Measurements from ENCODE around the gene ZFPL1.

Gene ZFPL1

DNA sequence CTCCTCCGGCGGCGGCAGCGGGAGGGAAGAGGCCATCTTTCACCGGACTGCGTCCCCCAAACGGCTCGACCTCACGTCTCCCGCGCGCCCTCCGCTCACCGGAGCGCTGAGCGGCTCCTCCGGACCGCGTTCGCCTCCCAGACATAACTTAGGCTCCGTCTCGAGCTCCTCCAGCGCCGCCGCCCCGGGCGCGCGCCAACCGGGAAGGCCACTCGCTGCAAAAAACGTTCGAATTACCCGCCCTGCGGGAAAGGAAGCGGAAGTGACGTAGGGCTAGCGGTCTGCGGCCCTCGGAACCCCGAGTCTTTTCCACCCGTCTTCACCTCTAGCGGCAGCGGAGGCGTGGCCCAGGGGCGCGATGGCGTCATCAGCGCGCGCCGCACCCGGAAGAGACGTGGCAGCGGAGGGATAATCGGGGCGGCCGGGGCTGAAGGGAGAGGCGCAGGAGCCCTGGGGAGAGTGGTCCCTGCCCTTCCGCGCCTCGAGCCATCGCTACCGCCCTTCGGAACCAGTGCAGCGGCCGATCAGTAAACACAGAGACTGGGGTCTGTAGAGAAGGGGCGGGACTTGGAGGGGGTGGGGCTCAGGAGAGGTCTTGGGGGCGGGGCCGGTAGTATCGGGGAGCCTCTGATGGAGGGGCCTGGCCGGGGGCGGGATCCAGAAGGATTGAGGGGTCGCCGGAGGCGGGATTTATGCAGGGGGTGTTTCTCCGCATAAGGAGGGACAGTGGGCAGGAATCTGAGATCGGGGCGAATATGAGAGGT is at the start of gene ZFPL1, which contains the start of gene CDCA5:
ZFPL1 (plus strand) TSS at position 389 of the 764 bp plus-strand sequence. CDS start 477 bp downstream, outside the sequence.
CDCA5 (minus strand) TSS at position 207 of the 764 bp plus-strand sequence; CDS start at position 145, 62 bp downstream.
- DNase-seq (ENCODE audit: low spot score): peak; percentile 99

DNA sequence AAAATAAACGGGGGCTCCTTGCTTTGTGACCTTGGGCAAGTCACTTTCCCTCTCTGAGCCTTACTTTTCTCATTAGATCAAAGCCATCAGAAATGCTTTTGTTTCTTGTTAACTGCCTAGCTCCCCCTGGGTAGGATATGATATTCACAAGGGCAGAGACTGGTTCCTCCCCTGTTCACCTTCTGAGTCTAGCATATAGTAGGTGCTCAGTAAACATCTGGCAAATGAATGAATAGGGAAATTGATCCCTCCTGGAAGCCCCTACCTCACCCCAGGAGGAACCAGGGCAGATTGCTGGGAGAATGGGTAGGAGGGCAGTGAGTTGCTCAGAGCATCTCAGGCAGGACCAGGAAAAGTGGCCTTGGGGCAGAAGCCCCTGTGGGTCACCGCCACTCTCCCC is 49.6 kb upstream of the ZFPL1 start:
- no peak for DNase-seq (ENCODE audit: low spot score)

DNA sequence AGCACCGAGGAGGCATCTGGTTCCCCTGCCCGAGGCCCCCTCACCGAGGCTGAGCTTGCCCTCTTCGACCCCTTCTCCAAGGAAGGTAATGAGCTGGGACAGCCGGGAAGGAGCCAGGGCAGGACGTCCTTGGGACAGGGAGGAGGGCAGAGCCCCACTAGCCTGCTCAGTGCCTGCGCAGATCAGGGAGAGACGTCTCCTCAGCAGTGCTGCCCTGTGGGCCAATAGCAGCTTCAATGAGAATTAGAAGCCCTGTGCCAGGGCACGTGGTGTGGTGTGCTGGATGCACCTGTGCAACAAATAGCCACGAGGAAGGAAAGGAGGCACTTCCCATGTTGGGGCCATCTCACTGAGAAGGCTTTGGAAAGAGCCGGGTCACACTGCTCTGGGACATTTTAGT is 48.4 kb upstream of the ZFPL1 start:
- DNase-seq (ENCODE audit: low spot score): no peak

DNA sequence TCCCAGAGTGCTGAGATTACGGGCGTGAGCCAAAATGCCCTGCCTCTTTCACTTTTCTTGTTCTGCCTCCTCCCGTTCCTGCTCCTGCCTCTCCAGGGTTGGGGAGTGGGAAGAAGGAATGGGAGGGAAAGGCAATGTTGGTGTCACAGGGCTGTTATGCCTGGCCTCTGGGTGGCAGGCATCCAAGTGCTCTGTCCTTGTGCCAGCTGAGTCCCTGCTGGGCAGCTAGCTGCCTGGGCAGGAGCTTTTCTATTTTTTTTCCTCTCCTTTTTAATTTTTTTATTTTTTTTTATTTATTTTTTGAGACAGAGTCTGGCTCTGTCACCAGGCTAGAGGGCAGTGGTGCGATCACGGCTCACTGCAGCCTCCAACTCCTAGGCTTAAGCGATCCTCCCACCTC is 47.1 kb upstream of the ZFPL1 start:
- no peak for DNase-seq (ENCODE audit: low spot score)

DNA sequence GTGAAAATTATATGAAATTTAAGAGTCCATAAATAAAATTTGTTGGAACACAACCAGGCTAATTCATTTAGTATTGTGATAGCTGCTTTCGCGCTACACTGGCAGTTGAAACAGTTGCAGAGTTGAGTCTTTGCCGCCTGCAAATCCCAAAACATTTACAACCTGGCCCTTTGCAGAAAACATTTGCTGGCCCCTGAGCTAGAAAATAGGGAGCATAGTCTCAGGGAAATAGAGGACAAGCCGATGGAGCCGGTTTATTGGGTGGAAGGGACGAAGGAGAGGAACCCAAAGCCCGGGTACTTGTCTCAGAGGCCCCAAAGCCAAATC is 43.5 kb upstream of the ZFPL1 start:
- DNase-seq (ENCODE audit: low spot score): no peak

DNA sequence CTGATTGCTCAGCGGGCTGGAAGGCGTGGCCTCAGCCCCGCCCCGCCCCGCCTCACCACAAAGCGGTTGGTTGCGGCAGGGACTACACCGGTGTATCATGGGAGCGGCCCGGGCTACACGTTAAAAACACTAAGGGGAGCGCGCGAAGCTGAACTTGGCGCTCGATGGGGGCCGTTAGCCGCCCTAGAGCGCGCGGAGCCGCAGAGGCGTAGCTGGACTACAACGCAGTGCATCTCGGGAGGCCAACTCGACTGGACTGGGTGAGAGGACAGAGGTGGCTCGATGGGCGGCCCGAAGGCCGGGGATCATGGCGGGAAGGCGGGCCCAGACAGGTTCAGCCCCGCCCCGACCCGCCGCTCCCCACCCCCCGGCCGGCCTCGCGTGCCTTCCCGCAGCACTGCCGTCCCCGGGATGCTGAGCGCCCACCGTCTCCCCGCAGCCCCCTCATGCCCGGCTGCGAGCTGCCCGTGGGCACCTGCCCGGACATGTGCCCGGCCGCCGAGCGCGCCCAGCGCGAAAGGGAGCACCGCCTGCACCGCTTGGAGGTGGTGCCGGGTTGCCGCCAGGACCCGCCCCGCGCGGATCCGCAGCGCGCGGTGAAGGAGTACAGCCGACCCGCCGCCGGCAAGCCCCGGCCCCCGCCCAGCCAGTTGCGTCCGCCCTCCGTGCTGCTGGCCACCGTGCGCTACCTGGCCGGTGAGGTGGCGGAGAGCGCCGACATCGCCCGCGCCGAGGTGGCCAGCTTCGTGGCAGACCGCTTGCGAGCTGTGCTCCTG is 43.0 kb upstream of the ZFPL1 start, which contains the start of gene SAC3D1:
SAC3D1 (plus strand) TSS at position 364 of the 776 bp plus-strand sequence; CDS start at position 447, 83 bp downstream.
- peak; percentile 95 for DNase-seq (ENCODE audit: low spot score)

DNA sequence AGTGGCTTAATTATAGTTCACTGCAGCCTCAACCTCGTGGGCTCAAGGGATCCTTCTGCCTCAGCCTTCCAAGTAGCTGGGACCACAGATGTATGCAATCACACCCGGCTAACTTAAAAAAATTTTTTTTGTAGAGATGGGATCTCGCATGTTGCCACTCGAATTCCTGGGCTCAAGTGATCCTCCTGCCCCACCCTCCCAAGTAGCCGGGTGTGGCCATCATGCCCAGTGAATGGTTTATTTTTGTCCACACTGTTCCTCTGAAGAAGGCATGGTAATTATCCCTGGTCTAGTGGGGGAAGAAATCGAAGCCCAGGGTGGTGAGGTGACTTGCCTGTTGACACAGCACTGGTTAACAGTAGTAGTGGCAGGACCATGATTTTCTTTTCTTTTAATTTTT is 41.1 kb upstream of the ZFPL1 start:
- DNase-seq (ENCODE audit: low spot score): no peak

DNA sequence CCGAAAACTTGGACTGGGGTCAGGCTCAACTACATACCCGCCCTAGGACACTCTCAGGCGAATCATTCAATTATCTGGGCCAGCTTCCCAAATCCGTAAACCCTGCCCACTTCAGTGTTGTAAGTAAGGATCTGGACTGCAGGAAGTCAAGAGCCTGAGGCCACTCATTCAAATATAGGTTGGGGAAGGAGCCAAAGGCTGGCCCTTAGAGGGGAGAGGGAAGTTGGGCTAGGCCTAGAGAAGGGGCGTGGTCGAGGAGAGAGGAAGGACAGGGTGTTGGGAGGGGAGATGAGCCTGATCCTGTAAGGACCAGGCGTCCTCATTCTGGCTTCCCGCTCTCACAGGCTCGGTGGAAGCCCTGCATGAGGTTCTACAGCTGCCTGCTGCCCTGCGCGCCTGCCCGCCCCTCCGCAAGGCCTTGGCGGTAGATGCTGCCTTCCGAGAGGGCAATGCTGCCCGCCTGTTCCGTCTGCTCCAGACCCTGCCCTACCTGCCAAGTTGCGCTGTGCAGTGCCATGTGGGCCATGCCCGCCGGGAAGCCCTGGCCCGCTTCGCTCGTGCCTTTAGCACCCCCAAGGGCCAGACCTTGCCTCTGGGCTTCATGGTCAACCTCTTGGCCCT is 40.0 kb upstream of the ZFPL1 start:
- peak; percentile 62 for DNase-seq (ENCODE audit: low spot score)

DNA sequence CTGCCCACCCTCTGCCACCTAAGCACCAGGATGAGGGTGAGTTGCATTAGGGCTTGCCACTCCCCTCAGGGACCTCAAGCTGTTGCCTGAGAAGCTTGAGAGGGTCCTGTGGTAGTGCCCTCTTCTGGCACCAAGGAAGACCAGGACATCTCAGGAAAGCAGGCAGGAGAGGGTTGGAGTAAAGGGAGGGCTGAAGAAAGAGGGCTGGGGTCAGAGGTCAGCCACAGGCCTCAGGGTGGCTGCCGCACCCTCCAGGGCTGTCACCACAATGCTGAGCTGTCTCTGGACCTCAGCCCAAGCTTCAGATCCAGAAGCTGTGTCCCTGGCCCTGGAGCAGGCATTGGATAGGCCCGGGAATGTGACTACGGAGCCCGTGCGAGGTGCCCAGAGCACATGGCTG is 39.0 kb upstream of the ZFPL1 start:
- DNase-seq (ENCODE audit: low spot score): no peak

DNA sequence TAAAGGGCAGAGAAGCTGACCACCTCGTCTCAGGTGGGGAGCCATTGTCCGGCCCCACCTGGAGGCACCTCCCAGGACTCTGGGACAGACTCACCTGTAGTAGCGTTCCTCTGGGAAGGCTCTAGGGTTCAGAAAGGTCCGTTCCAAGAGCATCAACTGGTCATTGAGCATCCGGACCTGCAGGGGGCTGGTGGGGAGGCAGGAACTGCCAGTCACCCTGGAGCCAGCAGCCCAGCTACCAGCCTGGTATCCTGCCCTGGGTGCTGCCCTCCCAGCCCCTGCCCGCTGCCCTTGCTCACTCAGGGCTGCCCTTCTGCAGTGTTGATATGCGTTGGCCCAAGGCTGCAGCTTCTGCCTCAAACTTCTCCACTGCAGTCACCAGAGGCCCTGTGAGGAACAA is 38.3 kb upstream of the ZFPL1 start:
- DNase-seq (ENCODE audit: low spot score): no peak

DNA sequence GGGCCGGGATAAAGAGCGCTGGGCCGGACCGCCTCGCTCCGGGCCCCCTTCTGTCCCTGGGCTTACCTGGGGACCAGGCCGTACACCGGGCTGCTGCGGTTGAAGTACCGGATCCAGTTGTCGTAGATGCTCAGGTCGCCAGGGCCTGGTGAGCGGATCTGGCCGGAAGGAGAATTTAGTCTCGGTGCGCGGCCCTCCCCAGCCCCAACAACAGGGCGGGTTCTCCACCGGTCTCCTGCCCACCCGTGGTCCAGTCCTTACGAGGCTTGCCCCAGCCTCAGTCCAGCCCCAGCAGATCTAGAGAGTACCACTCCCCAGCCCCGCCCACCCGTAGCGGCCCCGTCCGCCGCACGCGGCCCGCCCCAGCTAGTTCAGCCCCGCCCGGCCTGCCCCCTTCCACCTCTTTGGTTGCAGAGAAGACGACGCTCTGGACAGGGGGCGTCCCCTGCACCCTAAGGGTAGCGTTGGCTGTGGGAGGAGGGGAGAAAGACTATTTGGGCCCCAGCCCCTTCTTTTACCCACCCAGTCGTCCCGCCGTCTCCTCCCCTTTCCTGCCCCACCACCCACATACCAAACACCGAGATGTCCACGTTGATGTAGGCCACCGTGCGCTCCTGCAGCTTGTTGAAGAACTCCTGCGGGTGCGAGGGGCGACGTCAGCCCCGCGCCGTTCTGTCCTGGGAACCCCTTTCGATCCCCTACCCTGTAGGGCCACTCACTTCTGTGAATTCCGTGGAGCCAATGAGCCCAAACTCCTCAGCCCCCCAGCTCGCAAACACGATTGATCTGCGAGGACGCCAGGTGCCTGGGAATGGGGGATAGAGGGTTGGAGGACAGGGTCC is 36.2 kb upstream of the ZFPL1 start:
- DNase-seq (ENCODE audit: low spot score): peak; percentile 54

DNA sequence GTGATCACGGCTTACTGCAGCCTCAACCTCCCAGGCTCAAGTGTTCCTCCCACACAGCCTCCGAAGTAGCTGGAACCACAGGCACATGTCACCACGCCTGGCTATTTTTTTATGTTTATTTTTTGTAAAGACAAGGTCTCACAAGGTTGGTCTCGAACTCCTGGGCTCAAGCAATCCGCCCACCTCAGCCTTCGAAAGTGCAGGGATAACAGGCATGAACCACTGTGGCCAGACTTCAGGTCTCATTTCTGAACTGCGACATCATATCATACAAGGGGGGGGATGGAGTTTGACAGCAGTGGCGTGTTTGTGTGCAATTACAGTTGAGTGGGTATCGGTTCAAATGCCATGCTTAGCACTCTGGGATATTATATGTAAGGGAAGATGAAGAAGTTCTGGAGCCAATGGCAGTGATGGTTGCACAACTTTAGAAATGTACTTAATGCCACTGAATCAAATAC is 32.6 kb upstream of the ZFPL1 start:
- DNase-seq (ENCODE audit: low spot score): no peak

DNA sequence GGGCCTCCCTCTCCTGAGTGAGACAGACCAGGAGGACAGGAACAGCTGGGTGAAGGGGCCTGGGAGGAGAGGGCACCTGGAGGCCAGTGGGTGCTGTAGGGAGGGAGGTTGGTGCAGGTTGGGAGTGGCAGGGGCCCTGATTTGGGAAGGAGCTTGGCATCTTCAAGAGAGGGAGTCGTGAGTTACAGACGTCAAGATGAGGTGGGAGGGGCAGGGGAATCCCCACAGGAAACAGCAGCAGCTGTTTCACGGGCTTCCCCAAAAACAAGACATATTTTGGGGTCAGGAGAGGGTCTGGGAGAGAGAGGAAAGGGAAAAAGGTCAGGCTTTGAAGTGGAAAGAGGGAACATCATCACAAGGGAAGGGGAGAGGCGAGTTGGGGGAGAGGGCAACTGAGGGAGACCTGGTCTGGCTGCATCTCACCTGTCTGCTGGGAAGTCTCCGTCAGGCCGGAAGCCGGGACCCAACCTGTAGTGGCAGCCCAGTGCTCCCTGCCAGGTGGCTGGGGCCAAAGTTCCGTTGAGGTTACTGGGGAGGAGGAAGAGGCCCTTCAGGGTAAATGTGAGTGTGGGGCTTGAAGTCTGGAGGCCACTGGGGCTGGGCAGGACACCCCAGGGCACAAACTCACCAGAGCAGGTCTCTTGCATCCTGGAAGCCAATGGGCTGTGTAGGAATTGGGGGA is 30.1 kb upstream of the ZFPL1 start:
- no peak for DNase-seq (ENCODE audit: low spot score)

DNA sequence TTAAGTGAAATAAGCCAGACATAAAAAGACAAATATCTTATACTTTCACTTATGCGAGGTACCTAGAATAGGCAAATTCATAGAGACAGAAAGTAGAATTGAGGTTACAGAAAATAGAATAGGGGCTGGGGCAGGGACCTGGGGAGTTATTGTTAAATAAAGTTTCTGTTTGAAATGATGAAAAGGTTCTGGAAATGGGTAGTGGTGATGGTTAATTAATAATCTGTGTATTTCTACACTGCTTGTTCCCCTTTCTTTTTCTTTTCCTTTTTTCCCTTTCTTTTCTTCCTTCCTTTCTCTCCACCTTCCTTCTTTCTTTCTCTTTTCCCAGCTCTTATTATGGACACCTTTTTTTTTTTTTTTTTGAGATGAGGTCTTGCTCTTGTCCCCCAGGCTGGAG is 28.5 kb upstream of the ZFPL1 start:
- DNase-seq (ENCODE audit: low spot score): no peak

DNA sequence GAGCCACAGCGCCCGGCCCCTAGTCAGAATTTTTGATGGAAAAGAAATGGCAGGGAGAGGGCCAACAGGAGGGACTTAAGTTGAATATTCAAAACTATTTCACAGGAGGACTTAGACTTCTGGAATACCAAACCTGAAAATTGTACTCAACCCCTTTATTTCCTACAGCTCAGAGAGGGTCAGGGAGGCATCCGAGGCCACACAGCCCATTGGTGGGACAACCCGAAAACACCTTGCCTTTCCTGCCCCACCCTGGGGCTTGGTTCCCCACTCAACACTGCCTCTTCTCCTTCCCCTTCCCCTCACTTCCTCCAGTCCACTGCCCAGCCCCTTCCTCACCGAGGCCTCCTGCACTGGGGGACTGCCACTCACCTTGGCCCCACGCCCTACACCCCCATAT is 27.0 kb upstream of the ZFPL1 start:
- DNase-seq (ENCODE audit: low spot score): no peak

DNA sequence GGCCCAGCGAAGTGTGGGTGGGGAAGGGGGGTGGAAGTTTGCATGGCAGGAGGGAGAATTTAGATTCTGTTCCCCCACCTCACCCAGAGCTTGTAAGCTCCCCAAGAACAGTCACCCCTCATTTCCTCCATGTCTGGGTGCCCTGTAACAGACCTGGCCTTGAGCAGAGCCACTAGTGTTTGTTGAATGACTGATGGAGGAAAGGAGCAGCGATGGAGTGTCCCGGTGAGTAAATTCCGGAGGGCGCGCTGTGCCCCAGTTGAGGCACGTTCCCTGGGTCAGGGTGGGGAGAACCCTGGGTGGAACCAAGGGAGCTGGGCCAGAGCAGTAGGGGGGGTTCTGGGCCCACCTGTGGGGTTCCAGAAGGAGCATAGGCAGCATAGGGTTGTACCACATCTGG is 26.5 kb upstream of the ZFPL1 start:
- DNase-seq (ENCODE audit: low spot score): no peak

DNA sequence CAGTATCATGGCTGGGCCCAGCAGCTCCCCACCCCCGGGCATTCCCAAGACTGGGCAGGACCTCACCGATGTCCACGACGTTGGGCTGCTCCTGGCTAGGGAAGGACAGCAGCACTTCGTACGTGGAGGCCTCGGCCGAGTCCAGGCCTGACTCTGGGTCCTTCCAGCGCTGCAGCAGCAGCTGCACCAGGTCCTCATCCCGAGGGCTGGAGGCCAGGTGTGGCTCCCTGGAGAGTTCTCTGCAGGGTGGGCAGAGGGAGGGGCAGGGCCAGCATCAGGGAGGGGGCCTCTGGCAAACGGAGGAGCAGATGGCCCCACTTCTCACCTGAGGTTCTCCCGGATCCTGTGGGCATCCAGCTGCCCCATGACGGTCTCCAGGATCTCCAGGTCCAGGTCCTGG is 26.0 kb upstream of the ZFPL1 start:
- DNase-seq (ENCODE audit: low spot score): no peak

DNA sequence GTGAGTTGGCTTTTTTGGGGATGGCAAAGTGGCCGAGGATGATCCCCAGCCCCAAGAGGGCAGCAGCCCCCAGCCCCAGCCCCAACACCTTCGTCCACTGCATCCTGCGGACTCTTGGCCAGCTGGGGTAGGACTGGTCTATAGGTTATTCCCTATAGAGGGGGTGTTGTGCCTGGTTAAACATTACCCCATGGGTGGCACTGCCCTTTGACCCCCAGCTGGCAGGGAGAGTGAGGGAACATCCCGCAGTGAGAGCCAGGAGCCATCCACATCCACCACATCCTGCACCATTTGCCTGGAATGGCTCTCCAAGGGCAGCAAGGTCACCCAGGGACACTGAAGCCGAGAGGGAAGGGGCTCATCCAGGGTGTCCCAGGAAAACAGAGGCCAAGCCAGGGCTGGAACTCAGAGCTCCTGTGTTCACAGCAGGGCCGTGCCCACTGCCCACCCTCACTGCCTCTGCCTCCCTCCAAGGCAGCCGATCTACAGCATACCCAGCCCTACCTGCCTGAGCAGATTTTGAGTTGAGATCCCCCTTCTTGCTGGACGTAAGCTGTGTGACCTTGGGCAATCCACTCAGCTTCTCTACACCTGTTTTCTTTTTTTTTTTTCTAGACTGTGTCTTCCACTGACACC is 25.5 kb upstream of the ZFPL1 start, which contains the start of gene NAALADL1:
NAALADL1 (minus strand) TSS at position 135 of the 636 bp plus-strand sequence; CDS start at position 103, 32 bp downstream.
- DNase-seq (ENCODE audit: low spot score): no peak

DNA sequence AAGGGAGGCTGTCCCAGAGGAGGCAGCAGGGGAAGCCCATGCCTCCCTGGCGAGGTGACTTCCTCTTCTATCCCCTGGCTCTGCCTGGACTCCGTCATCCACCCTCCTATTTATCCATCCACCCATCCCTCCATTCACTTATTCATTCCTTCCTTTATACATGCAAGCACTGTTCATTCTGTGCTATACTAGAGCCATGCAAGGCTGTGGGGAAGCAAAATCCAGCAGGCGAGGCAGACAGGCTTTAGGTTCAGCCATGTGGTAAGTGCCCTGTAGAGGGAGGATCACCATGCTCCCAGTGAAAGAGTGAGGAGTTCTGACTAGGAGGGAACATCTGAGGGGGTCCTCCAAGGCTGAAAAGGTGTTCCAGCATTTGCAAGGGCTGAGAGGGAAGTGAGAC is 24.5 kb upstream of the ZFPL1 start:
- no peak for DNase-seq (ENCODE audit: low spot score)

DNA sequence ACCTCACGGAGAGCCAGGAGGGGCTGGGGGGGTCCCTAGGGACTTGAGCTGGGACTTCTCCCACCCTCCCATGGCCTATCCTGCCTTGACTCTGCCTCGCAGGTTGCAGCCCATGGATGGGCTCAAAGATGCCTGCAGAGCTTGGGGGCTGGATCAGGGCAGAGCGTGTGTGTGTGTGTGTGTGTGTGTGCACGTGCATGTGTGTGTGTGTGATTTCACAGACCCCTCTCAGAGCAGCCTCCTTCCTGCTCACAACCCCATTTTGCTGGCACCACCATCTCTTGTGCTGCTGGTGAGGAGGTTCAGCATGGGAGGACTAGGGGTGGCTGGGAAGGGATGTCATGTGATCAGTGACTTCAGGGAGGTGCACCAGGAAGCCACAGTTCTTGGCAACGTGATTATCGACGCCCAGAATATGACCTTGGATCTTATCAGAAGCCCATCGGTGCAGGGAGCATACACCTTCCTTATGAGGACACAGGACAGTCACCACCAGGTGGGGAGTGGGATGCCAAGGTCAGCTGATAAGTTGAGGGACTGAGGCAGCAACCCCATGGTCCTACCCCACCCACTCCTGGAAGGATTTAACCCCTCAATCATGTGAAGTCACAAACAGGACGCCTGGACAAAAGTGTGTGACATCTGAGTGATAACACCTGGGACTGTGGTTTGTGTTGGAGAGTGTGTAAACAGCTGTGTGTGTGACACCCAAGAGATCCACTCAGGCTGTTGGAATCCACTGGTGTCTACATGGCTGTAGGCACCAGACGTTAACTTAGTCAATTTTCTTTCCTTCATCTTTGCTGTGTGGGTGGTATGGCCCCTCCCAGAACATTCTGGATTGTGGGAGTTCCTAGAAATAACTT is 23.8 kb upstream of the ZFPL1 start:
- DNase-seq (ENCODE audit: low spot score): no peak

All from AG08396 (cell line).